Trophoblast cell (in vitro differentiated cells and primary cell): ENCODE results near the gene TNS1.

Experiments
- DNase-seq, 2 donors: peaks; one replicate each; pipeline ENCODE4 v3.0.0-alpha.2; 2016
- H2AFZ ChIP-seq: 2 replicates; pipeline ENCODE4 v1.6.1; 2013; ENCODE audit warnings: low read length, moderate library complexity, mild to moderate bottlenecking; ENCODE audit not compliant: insufficient read depth, poor library complexity
- H2AK5ac ChIP-seq: 2 replicates; pipeline ENCODE4 v1.6.1; 2013; ENCODE audit warnings: mild to moderate bottlenecking, low read length
- H2BK120ac ChIP-seq: 2 replicates; pipeline ENCODE4 v1.6.1; 2013; ENCODE audit warnings: low read length, mild to moderate bottlenecking, moderate library complexity; ENCODE audit not compliant: insufficient read depth, poor library complexity
- H2BK12ac ChIP-seq: 2 replicates; pipeline ENCODE4 v1.6.1; 2013; ENCODE audit warnings: mild to moderate bottlenecking, low read length, moderate library complexity
- H2BK5ac ChIP-seq: 2 replicates; pipeline ENCODE4 v1.6.1; 2013; ENCODE audit warnings: low read length, low read depth, moderate library complexity, mild to moderate bottlenecking; ENCODE audit not compliant: poor library complexity
- H3K14ac ChIP-seq: 2 replicates; pipeline ENCODE4 v1.6.1; 2013; ENCODE audit warnings: mild to moderate bottlenecking, low read length
- H3K18ac ChIP-seq: 2 replicates; pipeline ENCODE4 v1.6.1; 2013; ENCODE audit warnings: mild to moderate bottlenecking, low read length
- H3K23ac ChIP-seq: 2 replicates; pipeline ENCODE4 v1.6.1; 2013; ENCODE audit warnings: low read length
- H3K27ac ChIP-seq: 2 replicates; pipeline ENCODE4 v1.5.1; 2013; ENCODE audit warnings: low read depth, mild to moderate bottlenecking, inconsistent platforms, low read length, moderate library complexity
- H3K27me3 ChIP-seq: 2 replicates; pipeline ENCODE4 v1.6.1; 2013; ENCODE audit warnings: inconsistent platforms, mild to moderate bottlenecking, low read length, moderate library complexity; ENCODE audit not compliant: insufficient read depth
- H3K36me3 ChIP-seq, 2 experiments: 1 replicate in 1 of 2; 2 replicates in 1 of 2; pipeline ENCODE4 v1.6.1; 2013; ENCODE audit warnings: low read length in 2 of 2, mild to moderate bottlenecking in 2 of 2, moderate library complexity in 1 of 2; ENCODE audit not compliant: insufficient read depth in 2 of 2, control insufficient read depth in 1 of 2
- H3K4ac ChIP-seq: 2 replicates; pipeline ENCODE4 v1.6.1; 2013; ENCODE audit warnings: low read depth, mild to moderate bottlenecking, low read length, moderate library complexity
- H3K4me1 ChIP-seq, 2 experiments: 1 replicate in 1 of 2; 2 replicates in 1 of 2; pipeline ENCODE4 v1.6.1; 2013; ENCODE audit warnings: low read length in 2 of 2, mild to moderate bottlenecking in 2 of 2, moderate library complexity in 1 of 2; ENCODE audit not compliant: insufficient read depth in 2 of 2, control insufficient read depth in 1 of 2
- H3K4me2 ChIP-seq: 2 replicates; pipeline ENCODE4 v1.6.1; 2013; ENCODE audit warnings: inconsistent platforms, mild to moderate bottlenecking, low read length, moderate library complexity
- H3K4me3 ChIP-seq: 2 replicates; pipeline ENCODE4 v1.5.1; 2013; ENCODE audit warnings: mild to moderate bottlenecking, low read depth, low read length, inconsistent platforms
- H3K79me1 ChIP-seq: one replicate; pipeline ENCODE4 v1.6.1; 2013; ENCODE audit warnings: low read length
- H3K79me2 ChIP-seq: 2 replicates; pipeline ENCODE4 v1.6.1; 2013; ENCODE audit warnings: low read length, mild to moderate bottlenecking; ENCODE audit not compliant: control insufficient read depth, insufficient read depth, poor library complexity
- H3K9ac ChIP-seq: 2 replicates; pipeline ENCODE4 v1.6.1; 2013; ENCODE audit warnings: mild to moderate bottlenecking, low read length
- H3K9me3 ChIP-seq: 2 replicates; pipeline ENCODE4 v1.6.1; 2013; ENCODE audit warnings: low read depth, mild to moderate bottlenecking, control low read depth, inconsistent platforms, low read length; ENCODE audit not compliant: insufficient read depth
- H4K12ac ChIP-seq: 2 replicates; pipeline ENCODE4 v1.6.1; 2013; ENCODE audit warnings: low read depth, mild to moderate bottlenecking, low read length, moderate library complexity
- H4K8ac ChIP-seq: 2 replicates; pipeline ENCODE4 v1.6.1; 2013; ENCODE audit warnings: low read depth, mild to moderate bottlenecking, low read length, moderate library complexity
- H4K91ac ChIP-seq: one replicate; pipeline ENCODE4 v1.6.1; 2013; ENCODE audit warnings: low read depth, mild to moderate bottlenecking, low read length, moderate library complexity
- WGBS: extraction: QIAGEN DNeasy Blood & Tissue Kit; methylation state at CpG from one replicate; pipeline ENCODE4 v1.1.7; 2013; ENCODE audit warnings: missing lambda C conversion rate; ENCODE audit not compliant: insufficient read length, insufficient coverage; ENCODE audit errors: extremely low coverage; 5-methylcytosine and 5-hydroxymethylcytosine counted together

The TNS1 gene

GRCh38 chr2:217998926-217999594 is 3.7 kb downstream of the TNS1 start:
- no peak overlapping the region for H3K4me3 ChIP-seq

GRCh38 chr2:217997510-217997909 is 5.3 kb downstream of the TNS1 start:
- Histone ChIP-seq H2BK12ac (no peak overlapping the region), H3K9ac (no peak overlapping the region), H3K18ac (no peak overlapping the region), H3K79me1 (peaks cover 4% of the 10 kb centered on the region), H4K91ac (no peak overlapping the region), H2AK5ac (no peak overlapping the region), H3K36me3 (no peaks in the 10 kb centered on the region), H3K4ac (no peak overlapping the region), H4K8ac (no peak overlapping the region), H3K27ac (no peak overlapping the region), H3K4me3 (no peak overlapping the region), H3K14ac (no peak overlapping the region), H3K4me1 (peaks cover 24 to 31% of the 10 kb centered on the region in 2 experiments), H3K79me2 (no peaks in the 10 kb centered on the region), H3K27me3 (no peaks in the 10 kb centered on the region), H3K4me2 (no peak overlapping the region), H2AFZ (no peak overlapping the region), H2BK120ac (no peak overlapping the region), H3K9me3 (no peaks in the 10 kb centered on the region), H4K12ac (no peak overlapping the region), H2BK5ac (no peak overlapping the region), H3K23ac (no peak overlapping the region)
- no peak for DNase-seq
- no CpG with 5 or more reads among the region's 11 CpGs for WGBS

More at GRCh38 chr2:217998926-217999594, 3.7 kb downstream of the TNS1 start:
- WGBS, result no CpG with 5 or more reads among the region's 10 CpGs
- H4K8ac ChIP-seq, result no peak overlapping the region
- H3K27ac ChIP-seq, result no peak overlapping the region
- H3K23ac ChIP-seq, result no peak overlapping the region
- H3K18ac ChIP-seq, result no peak overlapping the region
- H4K12ac ChIP-seq, result no peak overlapping the region
- H3K4me1 ChIP-seq, result peaks cover 26 to 40% of the 10 kb centered on the region in 2 experiments
- H3K27me3 ChIP-seq, result no peaks in the 10 kb centered on the region
- H3K14ac ChIP-seq, result no peak overlapping the region
- no peak overlapping the region for H2AK5ac ChIP-seq
- H3K79me1 ChIP-seq, result peaks cover 4% of the 10 kb centered on the region
- H3K9ac ChIP-seq, result no peak overlapping the region
- H3K36me3 ChIP-seq, result no peaks in the 10 kb centered on the region
- H3K9me3 ChIP-seq, result no peaks in the 10 kb centered on the region
- DNase-seq, result no peak
- no peak overlapping the region for H3K4me2 ChIP-seq
- H2BK5ac ChIP-seq, result no peak overlapping the region
- no peaks in the 10 kb centered on the region for H3K79me2 ChIP-seq
- H3K4ac ChIP-seq, result no peak overlapping the region
- no peak overlapping the region for H4K91ac ChIP-seq
- no peak overlapping the region for H2BK120ac ChIP-seq
- H2BK12ac ChIP-seq, result no peak overlapping the region
- H2AFZ ChIP-seq, result no peak overlapping the region

- Histone ChIP-seq H4K91ac (peak overlapping the region; percentile 3), H3K36me3 (no peaks in the 10 kb centered on the region), H3K79me1 (peaks cover 4% of the 10 kb centered on the region), H4K12ac (no peak overlapping the region), H3K4ac (no peak overlapping the region), H2AFZ (no peak overlapping the region), H2BK12ac (peak overlapping the region; percentile 58), H3K9ac (no peak overlapping the region), H2AK5ac (peak overlapping the region; percentile 70), H3K27me3 (no peaks in the 10 kb centered on the region), H2BK5ac (no peak overlapping the region), H3K9me3 (no peaks in the 10 kb centered on the region), H4K8ac (no peak overlapping the region), H3K4me2 (peak overlapping the region; percentile 8), H3K79me2 (no peaks in the 10 kb centered on the region), H3K4me1 (peaks cover 24 to 27% of the 10 kb centered on the region in 2 experiments), H3K27ac (no peak overlapping the region), H3K14ac (no peak overlapping the region), H3K23ac (no peak overlapping the region), H2BK120ac (peak overlapping the region; percentile 34), H3K4me3 (no peak overlapping the region), H3K18ac (no peak overlapping the region)
- peak; percentile 3 to 22 for DNase-seq
- no CpG with 5 or more reads among the region's 7 CpGs for WGBS
These were observed 6.4 kb downstream of the TNS1 start for GRCh38 chr2:217996361-217996760.

GRCh38 chr2:217995731-217996231 is 7.0 kb downstream of the TNS1 start:
- Histone ChIP-seq H2AK5ac (peak overlapping the region; percentile 70), H2BK5ac (peak overlapping the region; percentile 37), H3K4me1 (peaks cover 24 to 27% of the 10 kb centered on the region in 2 experiments), H3K4ac (no peak overlapping the region), H3K36me3 (no peaks in the 10 kb centered on the region), H3K27me3 (no peaks in the 10 kb centered on the region), H3K79me1 (peaks cover 4% of the 10 kb centered on the region), H3K27ac (no peak overlapping the region), H2BK12ac (peak overlapping the region; percentile 58), H3K79me2 (no peaks in the 10 kb centered on the region), H3K4me2 (no peak overlapping the region), H3K9ac (no peak overlapping the region), H4K12ac (no peak overlapping the region), H3K9me3 (no peaks in the 10 kb centered on the region), H4K91ac (peak overlapping the region; percentile 3), H3K23ac (no peak overlapping the region), H2AFZ (no peak overlapping the region), H3K14ac (peak overlapping the region; percentile 14), H4K8ac (no peak overlapping the region), H3K4me3 (no peak overlapping the region), H2BK120ac (peak overlapping the region; percentile 34), H3K18ac (no peak overlapping the region)
- WGBS, result no CpG with 5 or more reads among the region's 8 CpGs
- DNase-seq, result no peak
